Upper lobe of left lung (tissue), 4 donors: Measurements from ENCODE around the gene DOK1.

Experiments used
- EP300 ChIP-seq, 4 donors: sonication (generic); formaldehyde crosslinking; IDR thresholded peaks; one replicate each; pipeline ENCODE4 v1.5.1; 2017; ENCODE audit warnings: antibody characterized with exemption in 4 of 4, control low read depth in 2 of 4
- POLR2A ChIP-seq, 4 donors: fragments of 450-650 bp; IDR thresholded peaks; one replicate each; pipeline ENCODE4 v1.5.1; 2016 to 2017; ENCODE audit warnings: antibody characterized with exemption in 4 of 4, mild to moderate bottlenecking in 2 of 4
- TF ChIP-seq, protein P1 (sequence below), 6 experiments: fragments of 450-650 bp in 4 of 6; fragments of 200-600 bp in 2 of 6; sonication (generic) in 2 of 6; IDR thresholded peaks; one replicate each; pipeline ENCODE4 v1.5.1; 2016 to 2019; ENCODE audit warnings: antibody characterized with exemption in 6 of 6

DNA sequence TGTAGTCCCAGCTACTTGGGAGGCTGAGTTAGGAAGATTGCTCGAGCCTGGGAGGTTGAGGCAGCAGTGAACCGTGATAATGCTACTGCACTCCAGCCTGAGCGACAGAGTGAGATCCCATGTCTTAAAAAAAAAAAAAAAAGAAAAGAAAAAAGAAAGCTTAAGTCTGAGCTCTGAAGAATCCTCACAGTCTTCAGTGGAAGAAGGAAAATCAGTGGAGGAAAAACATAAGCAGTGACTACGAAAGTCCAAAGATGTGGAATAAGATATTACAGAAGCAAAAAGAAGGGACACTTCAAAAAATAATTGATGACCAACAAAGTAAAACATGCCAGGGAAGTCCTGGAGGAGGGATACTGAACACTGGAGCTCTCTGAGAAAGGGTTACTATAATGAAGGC lies 44.2 kb upstream of the DOK1 start:
- TF ChIP-seq, protein P1, sequence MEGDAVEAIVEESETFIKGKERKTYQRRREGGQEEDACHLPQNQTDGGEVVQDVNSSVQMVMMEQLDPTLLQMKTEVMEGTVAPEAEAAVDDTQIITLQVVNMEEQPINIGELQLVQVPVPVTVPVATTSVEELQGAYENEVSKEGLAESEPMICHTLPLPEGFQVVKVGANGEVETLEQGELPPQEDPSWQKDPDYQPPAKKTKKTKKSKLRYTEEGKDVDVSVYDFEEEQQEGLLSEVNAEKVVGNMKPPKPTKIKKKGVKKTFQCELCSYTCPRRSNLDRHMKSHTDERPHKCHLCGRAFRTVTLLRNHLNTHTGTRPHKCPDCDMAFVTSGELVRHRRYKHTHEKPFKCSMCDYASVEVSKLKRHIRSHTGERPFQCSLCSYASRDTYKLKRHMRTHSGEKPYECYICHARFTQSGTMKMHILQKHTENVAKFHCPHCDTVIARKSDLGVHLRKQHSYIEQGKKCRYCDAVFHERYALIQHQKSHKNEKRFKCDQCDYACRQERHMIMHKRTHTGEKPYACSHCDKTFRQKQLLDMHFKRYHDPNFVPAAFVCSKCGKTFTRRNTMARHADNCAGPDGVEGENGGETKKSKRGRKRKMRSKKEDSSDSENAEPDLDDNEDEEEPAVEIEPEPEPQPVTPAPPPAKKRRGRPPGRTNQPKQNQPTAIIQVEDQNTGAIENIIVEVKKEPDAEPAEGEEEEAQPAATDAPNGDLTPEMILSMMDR (IDR thresholded peaks at IDR 0.05): no peak
- TF ChIP-seq EP300 (IDR thresholded peaks at IDR 0.05): no peak
- TF ChIP-seq POLR2A (IDR thresholded peaks at IDR 0.05): no peak
